ENCODE measurements around the gene RMRP.

Gene RMRP

DNA sequence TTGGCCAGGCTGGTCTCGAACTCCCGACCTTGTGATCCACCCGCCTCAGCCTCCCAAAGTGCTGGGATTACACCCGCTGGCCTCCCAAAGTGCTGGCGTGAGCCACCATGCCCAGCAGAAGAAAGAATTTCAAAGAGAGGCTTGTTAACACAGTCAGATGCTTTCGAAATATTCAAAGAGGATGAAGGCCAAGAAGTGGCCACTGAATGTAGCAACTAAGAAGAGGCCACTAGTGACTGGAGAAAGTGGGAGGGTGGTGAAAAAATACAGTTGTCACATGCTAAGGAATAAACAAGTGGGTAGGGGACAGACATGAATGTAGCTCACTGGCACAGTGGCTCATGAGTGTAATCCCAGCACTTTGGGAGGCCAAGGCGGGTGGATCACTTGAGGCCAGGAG, 44.9 kb upstream of the RMRP start:
- H3K4me3 ChIP-seq (ENCODE audit: low read depth, low read length), result no peak overlapping the region
- no peak for DNase-seq (ENCODE audit: low read depth, low spot score)
- ChIA-PET POLR2A (interaction anchor here (0.8 to 2.2 kb wide), 4 partner anchors 12 to 45 kb away, joined by 3 to 10 read pairs (median 4); partner anchors contain the start of genes CCDC107, RMRP and TPM2), CTCF (interaction anchor here (1.1 to 34.3 kb wide), 3 partner anchors 0 to 56 kb away, joined by 3 to 816 read pairs (median 816); partner anchors contain the start of genes CREB3, TLN1 and TPM2)
- TF ChIP-seq, protein P1, sequence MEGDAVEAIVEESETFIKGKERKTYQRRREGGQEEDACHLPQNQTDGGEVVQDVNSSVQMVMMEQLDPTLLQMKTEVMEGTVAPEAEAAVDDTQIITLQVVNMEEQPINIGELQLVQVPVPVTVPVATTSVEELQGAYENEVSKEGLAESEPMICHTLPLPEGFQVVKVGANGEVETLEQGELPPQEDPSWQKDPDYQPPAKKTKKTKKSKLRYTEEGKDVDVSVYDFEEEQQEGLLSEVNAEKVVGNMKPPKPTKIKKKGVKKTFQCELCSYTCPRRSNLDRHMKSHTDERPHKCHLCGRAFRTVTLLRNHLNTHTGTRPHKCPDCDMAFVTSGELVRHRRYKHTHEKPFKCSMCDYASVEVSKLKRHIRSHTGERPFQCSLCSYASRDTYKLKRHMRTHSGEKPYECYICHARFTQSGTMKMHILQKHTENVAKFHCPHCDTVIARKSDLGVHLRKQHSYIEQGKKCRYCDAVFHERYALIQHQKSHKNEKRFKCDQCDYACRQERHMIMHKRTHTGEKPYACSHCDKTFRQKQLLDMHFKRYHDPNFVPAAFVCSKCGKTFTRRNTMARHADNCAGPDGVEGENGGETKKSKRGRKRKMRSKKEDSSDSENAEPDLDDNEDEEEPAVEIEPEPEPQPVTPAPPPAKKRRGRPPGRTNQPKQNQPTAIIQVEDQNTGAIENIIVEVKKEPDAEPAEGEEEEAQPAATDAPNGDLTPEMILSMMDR (IDR thresholded peaks at IDR 0.05; ENCODE audit: insufficient read depth, low read length, missing control alignments), result no peak

DNA sequence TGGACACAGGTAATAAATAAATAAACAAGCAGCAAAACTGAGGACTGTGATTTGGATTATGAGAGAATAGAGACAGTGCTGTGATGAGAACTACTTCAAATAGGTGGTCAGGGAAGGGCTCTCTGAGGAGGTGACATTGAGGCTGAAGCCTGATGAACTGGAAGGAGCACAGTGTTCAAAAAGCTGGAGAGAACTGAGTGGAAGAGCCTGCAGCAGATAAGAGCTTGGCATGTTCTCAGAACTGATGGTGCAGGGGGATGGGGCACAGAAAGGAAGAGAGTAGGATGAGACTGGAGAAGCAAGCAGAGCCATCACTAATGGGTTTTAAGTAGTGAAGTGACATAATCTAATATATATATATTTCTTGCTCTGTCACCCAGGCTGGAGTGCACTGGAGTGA, 43.1 kb upstream of the RMRP start:
- no peak overlapping the region for H3K4me3 ChIP-seq (ENCODE audit: low read depth, low read length)
- POLR2A ChIA-PET, result interaction anchor here (1.1 to 1.4 kb wide), 4 partner anchors 10 to 27 kb away, joined by 3 to 8 read pairs (median 6); no protein-coding TSS in a partner anchor
- DNase-seq (ENCODE audit: low read depth, low spot score), result no peak
- TF ChIP-seq, protein P1 (IDR thresholded peaks at IDR 0.05; ENCODE audit: insufficient read depth, low read length, missing control alignments), result no peak
- CTCF ChIA-PET, result interaction anchor here (1.8 to 34.3 kb wide), 3 partner anchors 9 to 40 kb away, joined by 9 to 816 read pairs (median 9); partner anchors contain the start of genes CREB3 and TLN1

DNA sequence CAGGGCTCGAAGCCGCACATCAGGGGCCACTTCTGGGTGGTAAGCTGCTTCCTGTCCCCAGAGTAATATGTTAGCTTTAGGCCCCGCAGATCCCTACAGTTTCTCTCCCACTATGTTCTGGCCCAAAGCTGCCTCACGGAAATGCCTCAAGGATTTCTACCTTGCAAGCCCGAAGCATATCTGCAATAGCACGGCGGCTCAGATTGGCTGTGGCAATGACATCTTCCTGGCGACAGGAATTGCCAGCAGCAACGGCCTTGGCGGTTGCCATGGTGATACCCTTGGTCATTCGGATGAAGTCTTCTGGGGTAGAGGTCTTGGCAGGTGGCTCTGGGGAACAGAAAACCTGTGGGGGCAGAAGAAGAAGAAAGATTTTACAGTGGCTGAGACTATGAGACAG, 42.2 kb upstream of the RMRP start:
- CTCF ChIA-PET, result interaction anchor here (1.8 to 34.3 kb wide), 3 partner anchors 8 to 39 kb away, joined by 9 to 816 read pairs (median 9); partner anchors contain the start of genes CREB3 and TLN1

DNA sequence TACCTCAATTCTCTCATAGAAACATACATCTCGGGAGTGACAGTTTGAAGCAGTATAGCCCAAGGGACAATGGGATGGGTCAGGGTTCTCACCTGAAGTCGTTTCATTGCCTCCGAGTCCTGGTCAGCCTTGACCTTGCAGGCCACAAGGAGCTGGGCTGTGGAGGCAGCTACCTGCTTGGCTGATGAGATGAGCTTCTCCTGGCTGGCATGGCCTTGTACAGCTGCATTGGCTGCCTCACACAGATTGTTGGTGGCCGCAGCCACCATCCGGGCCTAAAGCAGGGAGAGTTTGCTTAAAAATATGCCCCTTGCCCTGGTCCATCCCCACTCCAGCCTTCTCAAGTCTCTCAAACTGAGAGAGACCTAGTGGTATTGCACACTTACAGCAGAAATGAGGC, 40.4 kb upstream of the RMRP start:
- ChIA-PET POLR2A (interaction anchor here (0.6 to 15.8 kb wide), 3 partner anchors 8 to 31 kb away, joined by 4 to 325 read pairs (median 6); partner anchors contain the start of genes CREB3, TLN1 and TPM2), CTCF (interaction anchor here (0.9 to 34.3 kb wide), 6 partner anchors 11 to 95 kb away, joined by 4 to 816 read pairs (median 24); partner anchors contain the start of genes CCDC107, CREB3, RMRP and TLN1)
- TF ChIP-seq, protein P1 (IDR thresholded peaks at IDR 0.05; ENCODE audit: insufficient read depth, low read length, missing control alignments), result no peak
- no peak for DNase-seq (ENCODE audit: low read depth, low spot score)
- no peak overlapping the region for H3K4me3 ChIP-seq (ENCODE audit: low read depth, low read length)

More for the DNA sequence above, 42.2 kb upstream of the RMRP start:
- no peak overlapping the region for H3K4me3 ChIP-seq (ENCODE audit: low read depth, low read length)
- DNase-seq (ENCODE audit: low read depth, low spot score), result no peak
- TF ChIP-seq, protein P1 (IDR thresholded peaks at IDR 0.05; ENCODE audit: insufficient read depth, low read length, missing control alignments), result no peak
- POLR2A ChIA-PET, result interaction anchor here (1.2 to 1.4 kb wide), 3 partner anchors 9 to 28 kb away, joined by 5 to 8 read pairs (median 6); no protein-coding TSS in a partner anchor

DNA sequence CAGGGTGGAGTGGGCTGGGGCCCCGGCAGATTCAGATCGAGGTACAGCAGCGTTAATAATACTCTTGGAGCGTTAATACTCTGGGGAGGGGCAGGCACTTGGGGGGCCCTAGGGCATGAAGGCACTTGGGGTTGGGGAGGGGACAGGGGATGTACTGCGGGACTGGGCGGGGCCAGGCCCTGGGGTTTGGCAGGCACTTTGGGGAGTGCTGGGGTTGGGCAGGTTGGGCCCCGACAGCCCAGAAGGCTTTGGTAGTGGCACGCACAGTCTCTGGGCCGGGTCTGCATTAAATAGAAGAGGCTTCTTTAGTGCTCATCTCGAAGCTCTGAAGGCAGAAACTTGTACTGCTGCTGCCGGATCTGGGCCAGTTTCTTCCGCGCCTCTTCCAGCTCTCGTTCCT, 39.7 kb upstream of the RMRP start:
- POLR2A ChIA-PET, result interaction anchor here (15.8 kb wide), 1 partner anchor 31 kb away, joined by 325 read pairs; the partner anchor contains the start of genes CREB3 and TLN1
- no peak for DNase-seq (ENCODE audit: low read depth, low spot score)
- TF ChIP-seq, protein P1 (IDR thresholded peaks at IDR 0.05; ENCODE audit: insufficient read depth, low read length, missing control alignments), result no peak

More for the DNA sequence above, 39.7 kb upstream of the RMRP start:
- CTCF ChIA-PET, result interaction anchor here (1.3 to 34.3 kb wide), 8 partner anchors 10 to 185 kb away, joined by 3 to 816 read pairs (median 16); partner anchors contain the start of genes ARHGEF39, CCDC107, CREB3 and RMRP
- H3K4me3 ChIP-seq (ENCODE audit: low read depth, low read length), result no peak overlapping the region
